Smooth muscle cell (in vitro differentiated cells): ENCODE data around the gene TYMP. TPM values are rescaled to one million over a fixed set of nuclear protein-coding genes. Genes with fewer than 3 reads are reported as not detected.

Experiments
- DNase-seq: peaks from one replicate; lab custom pipeline; 2025; ENCODE audit not compliant: unreplicated experiment; lab: John Stamatoyannopoulos, UW
- H2AFZ ChIP-seq: fragments of 200-600 bp; sonication (generic); 2 replicates; pipeline ENCODE4 v1.6.0; 2016; ENCODE audit warnings: antibody characterized with exemption, low read depth, mild to moderate bottlenecking
- H3F3A ChIP-seq: fragments of 200-600 bp; sonication (generic); 2 replicates; pipeline ENCODE4 v1.6.0; 2017; ENCODE audit warnings: antibody characterized with exemption, low read depth
- H3K27ac ChIP-seq: fragments of 200-600 bp; sonication (generic); 2 replicates; pipeline ENCODE4 v1.5.1; 2016; ENCODE audit warnings: low read depth, mild to moderate bottlenecking
- H3K27me3 ChIP-seq: fragments of 200-600 bp; sonication (generic); 2 replicates; pipeline ENCODE4 v1.6.1; 2016; ENCODE audit warnings: low read depth, mild to moderate bottlenecking
- H3K36me3 ChIP-seq: fragments of 200-600 bp; sonication (generic); 2 replicates; pipeline ENCODE4 v1.5.1; 2016; ENCODE audit warnings: low read depth
- H3K4me1 ChIP-seq: fragments of 200-600 bp; sonication (generic); 2 replicates; pipeline ENCODE4 v1.5.1; 2016; ENCODE audit warnings: low read depth
- H3K4me2 ChIP-seq: fragments of 200-600 bp; sonication (generic); 2 replicates; pipeline ENCODE4 v1.6.0; 2016; ENCODE audit warnings: mild to moderate bottlenecking
- H3K4me3 ChIP-seq: fragments of 200-600 bp; sonication (generic); 2 replicates; pipeline ENCODE4 v1.5.1; 2016; ENCODE audit warnings: mild to moderate bottlenecking
- H3K79me2 ChIP-seq: fragments of 200-600 bp; sonication (generic); 2 replicates; pipeline ENCODE4 v1.6.0; 2016; ENCODE audit warnings: low read depth, mild to moderate bottlenecking
- H3K9ac ChIP-seq: fragments of 200-600 bp; sonication (generic); 2 replicates; pipeline ENCODE4 v1.6.0; 2016; ENCODE audit warnings: low read depth
- H3K9me3 ChIP-seq: fragments of 200-600 bp; sonication (generic); replicated peaks from 2 replicates; pipeline ENCODE4 v1.5.1; 2016; ENCODE audit warnings: low read depth
- H4K20me1 ChIP-seq: fragments of 200-600 bp; sonication (generic); 2 replicates; pipeline ENCODE4 v1.6.0; 2016; ENCODE audit warnings: low read depth
- WGBS: methylation state at CpG from one replicate; pipeline ENCODE4 v1.1.7; 2016; ENCODE audit warnings: low lambda C conversion rate; 5-methylcytosine and 5-hydroxymethylcytosine counted together
- polyA plus RNA-seq: library from polyadenylated mRNA; unstranded; fragments of >200 nt; fragmentation: Nextera tagmentation; extraction: Ambion mirVana; gene quantifications from 2 replicates; pipeline ENCODE4 v1.2.1, GENCODE V29; 2016
- total RNA-seq: library from RNA; depleted of rRNA; stranded (reverse); fragments of >200 nt; gene quantifications from 2 replicates; pipeline ENCODE4 v1.2.3, GENCODE V29; 2014
- TF ChIP-seq, protein P1 (sequence below): fragments of 200-600 bp; sonication (generic); IDR thresholded peaks from 2 replicates; pipeline ENCODE4 v1.5.1; 2017; ENCODE audit warnings: borderline replicate concordance, mild to moderate bottlenecking, antibody characterized with exemption; ENCODE audit not compliant: insufficient read depth, poor library complexity, severe bottlenecking

The TYMP gene
- total and polyA plus RNA-seq, 2 experiments from 2014 or later: 87.4 to 287 TPM

DNA sequence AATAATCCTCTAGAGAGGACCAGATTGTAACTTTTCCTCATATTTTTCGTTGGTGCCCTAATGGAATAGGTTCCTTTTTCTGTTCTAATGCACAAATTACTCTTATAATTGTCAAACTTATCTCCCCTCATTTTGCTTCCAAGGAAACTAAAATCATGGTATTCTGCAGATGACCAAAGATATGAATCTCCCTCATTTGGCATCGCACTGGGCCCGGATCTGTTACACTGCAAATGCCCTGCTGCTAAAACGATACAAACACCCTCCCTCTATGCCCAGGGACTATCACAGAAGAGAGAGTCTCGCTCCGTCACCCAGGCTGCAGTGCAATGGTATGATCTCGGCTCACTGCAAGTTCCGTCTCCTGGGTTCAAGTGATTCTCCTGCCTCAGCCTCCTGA is 23.5 kb upstream of the TYMP start:
- no peak for DNase-seq
- Histone ChIP-seq H3K4me1 (no peaks in the 10 kb centered on the region), H3K36me3 (no peaks in the 10 kb centered on the region), H3K4me3 (no peak overlapping the region), H3K27ac (no peak overlapping the region), H3F3A (no peaks in the 10 kb centered on the region), H3K27me3 (no peaks in the 10 kb centered on the region), H3K9me3 (no peaks in the 10 kb centered on the region), H3K9ac (no peak overlapping the region), H3K4me2 (no peak overlapping the region), H3K79me2 (no peaks in the 10 kb centered on the region), H4K20me1 (no peaks in the 10 kb centered on the region), H2AFZ (no peak overlapping the region)
- WGBS: 78% methylated on average over 8 of the region's 8 CpGs
- TF ChIP-seq, protein P1, sequence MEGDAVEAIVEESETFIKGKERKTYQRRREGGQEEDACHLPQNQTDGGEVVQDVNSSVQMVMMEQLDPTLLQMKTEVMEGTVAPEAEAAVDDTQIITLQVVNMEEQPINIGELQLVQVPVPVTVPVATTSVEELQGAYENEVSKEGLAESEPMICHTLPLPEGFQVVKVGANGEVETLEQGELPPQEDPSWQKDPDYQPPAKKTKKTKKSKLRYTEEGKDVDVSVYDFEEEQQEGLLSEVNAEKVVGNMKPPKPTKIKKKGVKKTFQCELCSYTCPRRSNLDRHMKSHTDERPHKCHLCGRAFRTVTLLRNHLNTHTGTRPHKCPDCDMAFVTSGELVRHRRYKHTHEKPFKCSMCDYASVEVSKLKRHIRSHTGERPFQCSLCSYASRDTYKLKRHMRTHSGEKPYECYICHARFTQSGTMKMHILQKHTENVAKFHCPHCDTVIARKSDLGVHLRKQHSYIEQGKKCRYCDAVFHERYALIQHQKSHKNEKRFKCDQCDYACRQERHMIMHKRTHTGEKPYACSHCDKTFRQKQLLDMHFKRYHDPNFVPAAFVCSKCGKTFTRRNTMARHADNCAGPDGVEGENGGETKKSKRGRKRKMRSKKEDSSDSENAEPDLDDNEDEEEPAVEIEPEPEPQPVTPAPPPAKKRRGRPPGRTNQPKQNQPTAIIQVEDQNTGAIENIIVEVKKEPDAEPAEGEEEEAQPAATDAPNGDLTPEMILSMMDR: no peak

DNA sequence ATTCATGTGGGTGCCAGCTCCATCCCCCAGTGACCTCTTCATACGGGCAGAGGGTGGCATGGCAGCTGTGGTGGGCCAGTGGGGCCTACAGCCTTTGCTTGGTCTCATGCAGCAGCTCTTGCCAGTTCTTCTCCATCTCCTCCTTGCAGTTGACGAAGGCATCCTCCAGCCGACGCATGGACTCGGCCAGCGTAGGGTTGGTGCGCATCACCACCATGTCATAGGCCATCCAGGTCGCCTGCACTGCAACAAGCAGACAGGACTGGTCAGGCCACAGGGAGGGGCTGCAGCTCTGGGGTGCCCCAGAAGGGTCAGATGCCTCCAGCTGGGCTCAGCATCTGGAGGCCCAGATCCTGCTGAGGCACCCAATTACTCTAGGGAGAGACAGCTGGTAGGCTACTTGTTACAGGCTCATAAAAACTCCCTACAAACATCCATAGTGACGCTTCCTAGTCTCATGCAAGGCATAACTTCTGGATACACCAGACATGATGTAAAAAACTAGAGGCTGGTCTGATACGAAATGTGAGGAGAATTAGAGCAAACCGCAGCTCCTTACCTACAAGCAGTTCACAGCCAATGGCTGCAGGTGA is 21.4 kb upstream of the TYMP start:
- Histone ChIP-seq H3K27me3 (no peaks in the 10 kb centered on the region), H3K9me3 (no peaks in the 10 kb centered on the region), H3K4me1 (no peaks in the 10 kb centered on the region), H4K20me1 (no peaks in the 10 kb centered on the region), H3K4me2 (no peak overlapping the region), H3F3A (no peaks in the 10 kb centered on the region), H3K4me3 (no peak overlapping the region), H3K9ac (no peak overlapping the region), H3K79me2 (no peaks in the 10 kb centered on the region), H2AFZ (no peak overlapping the region), H3K27ac (no peak overlapping the region), H3K36me3 (no peaks in the 10 kb centered on the region)
- WGBS: 92% methylated on average over 11 of the region's 11 CpGs
- TF ChIP-seq, protein P1: no peak
- DNase-seq: no peak

DNA sequence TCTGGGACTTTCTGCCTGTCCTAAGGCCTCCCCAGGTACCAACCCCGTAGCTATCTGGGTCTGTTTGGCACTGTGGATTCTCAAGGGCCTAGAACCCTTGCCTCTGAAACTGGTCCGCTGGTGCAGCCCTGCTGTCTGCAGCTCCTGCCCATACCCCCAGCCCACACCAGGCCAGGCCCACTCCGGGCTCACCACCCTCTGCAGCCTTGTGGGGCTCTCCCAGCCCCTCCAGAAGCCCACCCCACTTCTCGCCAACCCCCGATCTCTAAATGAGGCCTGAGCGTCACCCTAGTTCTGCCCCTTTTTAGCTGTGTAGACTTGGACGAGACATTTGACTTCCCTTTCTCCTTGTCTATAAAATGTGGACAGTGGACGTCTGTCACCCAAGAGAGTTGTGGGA is 20.6 kb upstream of the TYMP start:
- Histone ChIP-seq H3K4me1 (no peaks in the 10 kb centered on the region), H3K9ac (no peak overlapping the region), H3K79me2 (no peaks in the 10 kb centered on the region), H3F3A (no peaks in the 10 kb centered on the region), H4K20me1 (no peaks in the 10 kb centered on the region), H3K4me2 (no peak overlapping the region), H3K36me3 (no peaks in the 10 kb centered on the region), H3K27ac (no peak overlapping the region), H3K27me3 (no peaks in the 10 kb centered on the region), H2AFZ (no peak overlapping the region), H3K4me3 (no peak overlapping the region), H3K9me3 (no peaks in the 10 kb centered on the region)
- DNase-seq: no peak
- WGBS: 90% methylated on average over 8 of the region's 8 CpGs
- TF ChIP-seq, protein P1: no peak

DNA sequence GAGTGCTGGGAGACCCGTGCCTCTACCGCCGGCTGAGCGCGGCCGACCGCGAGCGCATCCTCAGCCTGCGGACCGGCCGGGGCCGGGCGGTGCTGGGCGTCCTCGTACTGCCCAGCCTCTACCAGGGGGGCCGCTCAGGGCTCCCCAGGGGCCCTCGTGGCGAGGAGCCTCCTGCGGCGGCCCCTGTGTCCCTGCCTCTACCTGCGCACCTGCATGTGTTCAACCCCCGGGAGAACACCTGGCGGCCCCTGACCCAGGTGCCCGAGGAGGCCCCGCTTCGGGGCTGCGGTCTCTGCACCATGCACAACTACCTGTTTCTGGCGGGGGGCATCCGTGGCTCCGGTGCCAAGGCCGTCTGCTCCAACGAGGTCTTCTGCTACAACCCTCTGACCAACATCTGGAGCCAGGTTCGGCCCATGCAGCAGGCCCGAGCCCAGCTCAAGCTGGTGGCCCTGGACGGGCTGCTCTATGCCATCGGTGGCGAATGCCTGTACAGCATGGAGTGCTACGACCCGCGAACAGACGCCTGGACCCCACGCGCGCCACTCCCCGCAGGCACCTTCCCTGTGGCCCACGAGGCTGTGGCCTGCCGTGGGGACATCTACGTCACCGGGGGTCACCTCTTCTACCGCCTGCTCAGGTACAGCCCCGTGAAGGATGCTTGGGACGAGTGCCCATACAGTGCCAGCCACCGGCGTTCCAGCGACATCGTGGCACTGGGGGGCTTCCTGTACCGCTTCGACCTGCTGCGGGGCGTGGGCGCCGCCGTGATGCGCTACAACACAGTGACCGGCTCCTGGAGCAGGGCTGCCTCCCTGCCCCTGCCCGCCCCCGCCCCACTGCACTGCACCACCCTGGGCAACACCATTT is 19.3 kb upstream of the TYMP start:
- H3K9me3 ChIP-seq: no peaks in the 10 kb centered on the region
- no peak overlapping the region for H2AFZ ChIP-seq
- H3K27me3 ChIP-seq: no peaks in the 10 kb centered on the region
- no peaks in the 10 kb centered on the region for H4K20me1 ChIP-seq
- no peaks in the 10 kb centered on the region for H3F3A ChIP-seq
- H3K27ac ChIP-seq: no peak overlapping the region
- 94% methylated on average over 55 of the region's 68 CpGs for WGBS
- H3K4me1 ChIP-seq: peaks cover 8% of the 10 kb centered on the region
- H3K9ac ChIP-seq: no peak overlapping the region
- H3K36me3 ChIP-seq: no peaks in the 10 kb centered on the region
- TF ChIP-seq, protein P1: no peak
- H3K4me3 ChIP-seq: no peak overlapping the region
- DNase-seq: no peak
- no peaks in the 10 kb centered on the region for H3K79me2 ChIP-seq
- H3K4me2 ChIP-seq: no peak overlapping the region
